ENCODE data around the gene LRP1B.

DNA sequence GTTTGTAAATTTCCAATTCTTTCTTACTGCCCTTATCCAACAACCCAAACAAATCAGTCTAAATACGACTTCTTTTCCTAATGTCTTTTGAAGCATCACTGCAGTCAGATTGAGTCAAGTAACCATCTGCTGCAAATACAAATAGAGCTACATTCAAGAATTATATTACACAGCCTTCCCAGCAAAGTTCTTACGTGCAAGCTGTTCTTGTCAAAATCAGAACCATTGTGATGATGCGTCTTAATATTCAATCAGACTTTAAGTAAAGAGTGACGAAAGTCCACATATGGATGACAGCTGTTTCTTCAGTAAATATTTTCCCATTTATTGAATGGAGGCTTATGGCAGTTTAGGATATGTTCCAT, 943.8 kb downstream of the LRP1B start:
- no peak for TF ChIP-seq CTCF (conservative IDR thresholded peaks at IDR 0.05; ENCODE audit: low read length)
- TF ChIP-seq EZH2phosphoT487 (IDR thresholded peaks at IDR 0.05; ENCODE audit: borderline replicate concordance), result no peak
